ENCODE results near the gene KRT14.

DNA sequence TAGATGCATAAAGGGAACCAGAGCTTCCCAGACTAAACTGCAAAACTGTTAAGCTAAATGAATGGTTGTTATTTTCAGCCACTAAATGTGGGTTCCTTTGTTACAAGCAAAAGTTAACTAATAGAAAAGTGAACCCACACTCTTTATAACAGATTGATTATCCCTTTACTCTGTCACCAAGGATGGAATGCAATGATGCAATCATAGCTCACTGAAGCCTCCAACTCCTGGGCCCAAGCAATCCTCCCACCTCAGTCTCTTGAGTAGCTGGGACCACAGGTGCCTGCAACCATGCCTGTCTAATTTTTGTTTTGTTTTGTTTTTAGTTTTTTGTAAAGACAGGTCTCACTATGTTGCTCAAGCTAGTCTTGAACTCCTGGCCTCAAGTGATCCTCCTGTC lies 21.4 kb downstream of the KRT14 start:
- TF ChIP-seq, protein P1, sequence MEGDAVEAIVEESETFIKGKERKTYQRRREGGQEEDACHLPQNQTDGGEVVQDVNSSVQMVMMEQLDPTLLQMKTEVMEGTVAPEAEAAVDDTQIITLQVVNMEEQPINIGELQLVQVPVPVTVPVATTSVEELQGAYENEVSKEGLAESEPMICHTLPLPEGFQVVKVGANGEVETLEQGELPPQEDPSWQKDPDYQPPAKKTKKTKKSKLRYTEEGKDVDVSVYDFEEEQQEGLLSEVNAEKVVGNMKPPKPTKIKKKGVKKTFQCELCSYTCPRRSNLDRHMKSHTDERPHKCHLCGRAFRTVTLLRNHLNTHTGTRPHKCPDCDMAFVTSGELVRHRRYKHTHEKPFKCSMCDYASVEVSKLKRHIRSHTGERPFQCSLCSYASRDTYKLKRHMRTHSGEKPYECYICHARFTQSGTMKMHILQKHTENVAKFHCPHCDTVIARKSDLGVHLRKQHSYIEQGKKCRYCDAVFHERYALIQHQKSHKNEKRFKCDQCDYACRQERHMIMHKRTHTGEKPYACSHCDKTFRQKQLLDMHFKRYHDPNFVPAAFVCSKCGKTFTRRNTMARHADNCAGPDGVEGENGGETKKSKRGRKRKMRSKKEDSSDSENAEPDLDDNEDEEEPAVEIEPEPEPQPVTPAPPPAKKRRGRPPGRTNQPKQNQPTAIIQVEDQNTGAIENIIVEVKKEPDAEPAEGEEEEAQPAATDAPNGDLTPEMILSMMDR (IDR thresholded peaks at IDR 0.05), result no peak
- TF ChIP-seq EZH2 (IDR thresholded peaks at IDR 0.05), result no peak

All from neural progenitor cell (in vitro differentiated cells).